Activated CD4-positive, alpha-beta T cell treated with anti-CD3 and anti-CD28 coated beads, Interleukin-2, amount 10 ng/mL, durations not matched to agents 24 days and 14 days (primary cell): ENCODE measurements around the gene TBR1. TPM values are rescaled to one million over a fixed set of nuclear protein-coding genes. Genes with fewer than 3 reads are reported as not detected.

ENCODE experiments used
- DNase-seq: peaks from one replicate; pipeline ENCODE4 v3.0.0; 2022
- H3K27ac Mint-ChIP-seq: one replicate; pipeline ENCODE4 v1.8.0; 2022; ENCODE audit warnings: mild to moderate bottlenecking, mixed read lengths
- H3K27me3 Mint-ChIP-seq: one replicate; pipeline ENCODE4 v1.8.0; 2022; ENCODE audit warnings: mixed read lengths
- H3K36me3 Mint-ChIP-seq: one replicate; pipeline ENCODE4 v1.8.0; 2022; ENCODE audit warnings: low read depth, mild to moderate bottlenecking, mixed read lengths
- H3K4me1 Mint-ChIP-seq: one replicate; pipeline ENCODE4 v1.8.0; 2021; ENCODE audit warnings: mixed read lengths
- H3K4me3 Mint-ChIP-seq: one replicate; pipeline ENCODE4 v1.8.0; 2022; ENCODE audit warnings: mild to moderate bottlenecking, moderate library complexity, mixed read lengths
- H3K9me3 Mint-ChIP-seq: one replicate; pipeline ENCODE4 v1.8.0; 2021; ENCODE audit warnings: mixed read lengths
- intact Hi-C: fragments of 100-400 bp; cut with micrococcal nuclease; formaldehyde crosslinking; loops from one replicate; pipeline ENCODE4 v1.15.1; 2023
- total RNA-seq: library from RNA; stranded (reverse); gene quantifications from 2 replicates; pipeline ENCODE4 v1.2.3, GENCODE V29; 2022

Gene TBR1
- total RNA-seq, 1 donor from 2014 or later: 0.16 TPM

- H3K9me3 Mint-ChIP-seq: peaks cover 15% of the 10 kb centered on the region
- peak overlapping the region; percentile 72 for H3K4me3 Mint-ChIP-seq
- H3K27me3 Mint-ChIP-seq: peaks cover 84% of the 10 kb centered on the region
- DNase-seq: peak; percentile 75
- peak overlapping the region; percentile 60 for H3K27ac Mint-ChIP-seq
- intact Hi-C loops: loop anchor here (1.0 to 10.0 kb wide), 5 partner anchors 9 to 698 kb away; partner anchors contain the start of gene SLC4A10
- H3K36me3 Mint-ChIP-seq: peaks cover 7% of the 10 kb centered on the region
- peaks cover 23% of the 10 kb centered on the region for H3K4me1 Mint-ChIP-seq
These were observed 11.0 kb downstream of the TBR1 start for GRCh38 chr2:161426922-161427663.

GRCh38 chr2:161427664-161428587, 11.8 kb downstream of the TBR1 start:
- Mint-ChIP-seq H3K4me1 (peaks cover 17% of the 10 kb centered on the region), H3K9me3 (peaks cover 15% of the 10 kb centered on the region), H3K36me3 (peaks cover 7% of the 10 kb centered on the region), H3K27ac (peak overlapping the region; percentile 20), H3K27me3 (peaks cover 80% of the 10 kb centered on the region), H3K4me3 (peak overlapping the region; percentile 72)
- intact Hi-C loops: loop anchor here (1.0 to 10.0 kb wide), 4 partner anchors 13 to 697 kb away; partner anchors contain the start of gene SLC4A10
- peak; percentile 62 for DNase-seq

DNA sequence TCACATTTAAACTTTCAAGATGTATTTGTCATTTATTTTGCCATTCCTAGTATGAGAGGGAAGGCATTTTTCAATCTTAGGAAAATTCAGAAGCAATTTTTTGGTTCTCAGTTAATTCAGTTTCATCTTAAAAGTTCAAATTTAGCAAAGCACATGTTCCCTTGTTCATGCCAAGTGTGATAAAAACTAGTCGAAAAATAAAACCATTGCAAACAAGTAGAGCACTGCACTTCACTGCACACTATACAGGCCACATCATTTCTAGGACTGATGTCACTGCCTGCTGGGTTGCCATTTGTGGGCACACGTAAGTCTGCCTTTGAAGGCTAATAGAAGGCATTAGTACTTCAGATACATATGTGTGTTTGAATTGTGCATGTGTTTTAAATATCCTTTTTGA, 14.3 kb downstream of the TBR1 start:
- Mint-ChIP-seq H3K4me1 (peaks cover 9% of the 10 kb centered on the region), H3K36me3 (peaks cover 4% of the 10 kb centered on the region), H3K27ac (no peak overlapping the region), H3K4me3 (no peak overlapping the region), H3K9me3 (peaks cover 6% of the 10 kb centered on the region), H3K27me3 (peaks cover 79% of the 10 kb centered on the region)
- no peak for DNase-seq
- intact Hi-C loops: no loop called here

- intact Hi-C loops: no loop called here
- H3K9me3 Mint-ChIP-seq: peaks cover 3% of the 10 kb centered on the region
- H3K4me3 Mint-ChIP-seq: no peak overlapping the region
- no peak for DNase-seq
- peaks cover 7% of the 10 kb centered on the region for H3K4me1 Mint-ChIP-seq
- peaks cover 2% of the 10 kb centered on the region for H3K36me3 Mint-ChIP-seq
- peaks cover 73% of the 10 kb centered on the region for H3K27me3 Mint-ChIP-seq
- no peak overlapping the region for H3K27ac Mint-ChIP-seq
These were observed 16.0 kb downstream of the TBR1 start for GRCh38 chr2:161432107-161432506.

DNA sequence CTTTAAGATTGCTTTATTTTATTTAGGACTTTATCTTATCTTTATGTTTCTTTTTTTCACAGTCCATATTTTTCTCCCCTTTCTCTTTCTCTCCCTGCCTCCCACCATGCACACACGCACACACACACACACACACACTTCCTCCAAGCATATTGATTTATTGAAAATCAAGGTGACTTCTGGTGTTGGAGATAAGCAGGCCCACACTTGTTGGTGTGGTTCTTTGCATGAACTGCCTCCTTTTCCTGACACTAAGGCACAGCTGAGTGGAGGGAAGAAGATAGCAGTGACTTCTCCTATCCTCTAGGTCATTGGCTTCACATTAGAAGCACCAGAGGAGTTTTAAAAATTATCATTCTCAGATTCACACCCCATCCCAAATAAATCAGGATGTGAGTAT, 18.0 kb downstream of the TBR1 start:
- H3K4me3 Mint-ChIP-seq: no peak overlapping the region
- peaks cover 68% of the 10 kb centered on the region for H3K27me3 Mint-ChIP-seq

GRCh38 chr2:161436411-161436810, 20.3 kb downstream of the TBR1 start:
- no peak overlapping the region for H3K27ac Mint-ChIP-seq
- intact Hi-C loops: no loop called here
- H3K9me3 Mint-ChIP-seq: no peaks in the 10 kb centered on the region
- H3K36me3 Mint-ChIP-seq: no peaks in the 10 kb centered on the region
- peaks cover 58% of the 10 kb centered on the region for H3K27me3 Mint-ChIP-seq
- no peak for DNase-seq
- H3K4me1 Mint-ChIP-seq: no peaks in the 10 kb centered on the region
- H3K4me3 Mint-ChIP-seq: no peak overlapping the region

More for the DNA sequence above, 18.0 kb downstream of the TBR1 start:
- no peaks in the 10 kb centered on the region for H3K9me3 Mint-ChIP-seq
- H3K36me3 Mint-ChIP-seq: no peaks in the 10 kb centered on the region
- DNase-seq: no peak
- intact Hi-C loops: no loop called here
- H3K27ac Mint-ChIP-seq: no peak overlapping the region
- H3K4me1 Mint-ChIP-seq: no peaks in the 10 kb centered on the region

DNA sequence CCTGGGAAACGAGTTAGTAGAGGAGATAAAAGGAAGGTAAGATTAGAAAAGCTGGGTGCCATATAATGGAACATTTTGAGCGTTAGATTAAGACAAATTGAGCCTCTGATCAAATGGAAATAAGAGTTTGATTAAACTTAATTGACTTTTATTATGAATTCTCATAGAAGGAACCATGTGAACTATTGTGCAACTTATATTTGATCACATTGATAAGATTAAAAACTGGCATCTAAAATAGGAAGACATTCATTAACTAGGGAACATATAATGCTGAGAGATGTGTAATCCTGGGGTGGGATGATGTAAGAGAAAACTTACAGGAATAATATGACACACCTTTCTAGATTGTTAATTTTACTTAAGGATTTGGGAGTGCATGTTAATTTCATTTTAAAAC, 22.5 kb downstream of the TBR1 start:
- intact Hi-C loops: no loop called here
- Mint-ChIP-seq H3K36me3 (no peaks in the 10 kb centered on the region), H3K4me1 (no peaks in the 10 kb centered on the region), H3K9me3 (no peaks in the 10 kb centered on the region), H3K27ac (no peak overlapping the region), H3K4me3 (no peak overlapping the region), H3K27me3 (peaks cover 59% of the 10 kb centered on the region)
- DNase-seq: no peak

- H3K27me3 Mint-ChIP-seq: peaks cover 38% of the 10 kb centered on the region
- H3K36me3 Mint-ChIP-seq: no peaks in the 10 kb centered on the region
- no peaks in the 10 kb centered on the region for H3K9me3 Mint-ChIP-seq
- intact Hi-C loops: no loop called here
- no peak for DNase-seq
- no peaks in the 10 kb centered on the region for H3K4me1 Mint-ChIP-seq
- no peak overlapping the region for H3K4me3 Mint-ChIP-seq
- no peak overlapping the region for H3K27ac Mint-ChIP-seq
These were observed 29.0 kb downstream of the TBR1 start for GRCh38 chr2:161445097-161445496.

- Mint-ChIP-seq H3K4me3 (no peak overlapping the region), H3K27me3 (peaks cover 23% of the 10 kb centered on the region), H3K27ac (no peak overlapping the region), H3K9me3 (no peaks in the 10 kb centered on the region), H3K36me3 (no peaks in the 10 kb centered on the region), H3K4me1 (no peaks in the 10 kb centered on the region)
- no peak for DNase-seq
- intact Hi-C loops: no loop called here
These were observed 32.3 kb downstream of the TBR1 start for GRCh38 chr2:161448431-161448830.

GRCh38 chr2:161471631-161472030, 55.5 kb downstream of the TBR1 start:
- intact Hi-C loops: no loop called here
- H3K36me3 Mint-ChIP-seq: no peaks in the 10 kb centered on the region
- H3K4me3 Mint-ChIP-seq: no peak overlapping the region

DNA sequence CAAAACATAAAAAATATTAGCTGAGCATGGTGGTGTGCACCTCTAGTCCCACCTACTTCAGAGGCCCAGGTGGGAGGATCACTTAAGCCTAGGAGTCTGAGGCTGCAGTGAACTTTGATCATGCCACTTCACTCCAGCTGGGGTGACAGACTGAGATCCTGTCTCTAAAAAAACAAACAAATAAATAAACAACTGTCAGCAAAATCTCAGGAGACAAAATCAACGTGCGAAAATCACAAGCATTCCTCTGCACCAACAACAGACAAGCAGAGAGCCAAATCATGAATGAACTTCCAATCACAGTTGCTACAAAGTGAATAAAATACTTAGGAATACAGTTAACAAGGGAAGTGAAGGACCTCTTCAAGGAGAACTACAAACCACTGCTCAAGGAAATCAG, 58.8 kb downstream of the TBR1 start:
- no peak overlapping the region for H3K4me3 Mint-ChIP-seq

More at GRCh38 chr2:161471631-161472030, 55.5 kb downstream of the TBR1 start:
- peaks cover 12% of the 10 kb centered on the region for H3K27me3 Mint-ChIP-seq
- no peak overlapping the region for H3K27ac Mint-ChIP-seq
- H3K4me1 Mint-ChIP-seq: no peaks in the 10 kb centered on the region
- DNase-seq: no peak
- H3K9me3 Mint-ChIP-seq: no peaks in the 10 kb centered on the region

More for the DNA sequence above, 58.8 kb downstream of the TBR1 start:
- DNase-seq: no peak
- H3K4me1 Mint-ChIP-seq: no peaks in the 10 kb centered on the region
- intact Hi-C loops: no loop called here
- no peaks in the 10 kb centered on the region for H3K9me3 Mint-ChIP-seq
- H3K27ac Mint-ChIP-seq: no peak overlapping the region
- H3K36me3 Mint-ChIP-seq: no peaks in the 10 kb centered on the region
- H3K27me3 Mint-ChIP-seq: peaks cover 8% of the 10 kb centered on the region
